H1 (cell line): ENCODE results near the gene TMPRSS13. TPM values are rescaled to one million over a fixed set of nuclear protein-coding genes. Genes with fewer than 3 reads are reported as not detected.
A peak's percentile ranks its signal among the peaks of the same experiment; 100 is the strongest.

ENCODE experiments used
- ASH2L ChIP-seq: fragments of 200-600, 300-600 bp; sonication (generic); IDR thresholded peaks from one replicate; pipeline ENCODE4 v1.7.1; 2017; ENCODE audit warnings: low read length
- SP1 ChIP-seq: IDR thresholded peaks from 2 replicates; pipeline ENCODE4 v1.6.1; 2011; ENCODE audit warnings: low read depth, low read length
- TEAD4 ChIP-seq: IDR thresholded peaks from 2 replicates; pipeline ENCODE4 v1.6.1; 2012; ENCODE audit warnings: low read depth, low read length, inconsistent platforms, mixed read lengths
- polyA plus RNA-seq, 7 experiments: library from polyadenylated mRNA; depleted of rRNA in 3 of 7; stranded (reverse) in 5 of 7; unstranded in 2 of 7; fragments of >200 nt in 5 of 7; fragments of 200-250 nt in 2 of 7; gene quantifications; 1 replicate in 5 of 7; 2 replicates in 1 of 7; 4 replicates in 1 of 7; pipeline versions ENCODE4 v1.2.1 to v1.2.3, GENCODE V29; 2011 to 2013; ENCODE audit warnings: missing spikeins in 2 of 7, mixed read lengths in 2 of 7
- total RNA-seq: library from RNA; stranded (reverse); fragmentation: NEBNext Ultra II Directional; extraction: Animal tissue kit (Norgen Biotek cat#: 25700); gene quantifications from 2 replicates; pipeline ENCODE4 v1.2.1, GENCODE V29; 2021

Gene TMPRSS13
- total and polyA plus RNA-seq, 2 of the 8 experiments (the other 6 are each of a cell fraction or from before 2014, with no cell fraction given): 0.61 to 0.79 TPM

DNA sequence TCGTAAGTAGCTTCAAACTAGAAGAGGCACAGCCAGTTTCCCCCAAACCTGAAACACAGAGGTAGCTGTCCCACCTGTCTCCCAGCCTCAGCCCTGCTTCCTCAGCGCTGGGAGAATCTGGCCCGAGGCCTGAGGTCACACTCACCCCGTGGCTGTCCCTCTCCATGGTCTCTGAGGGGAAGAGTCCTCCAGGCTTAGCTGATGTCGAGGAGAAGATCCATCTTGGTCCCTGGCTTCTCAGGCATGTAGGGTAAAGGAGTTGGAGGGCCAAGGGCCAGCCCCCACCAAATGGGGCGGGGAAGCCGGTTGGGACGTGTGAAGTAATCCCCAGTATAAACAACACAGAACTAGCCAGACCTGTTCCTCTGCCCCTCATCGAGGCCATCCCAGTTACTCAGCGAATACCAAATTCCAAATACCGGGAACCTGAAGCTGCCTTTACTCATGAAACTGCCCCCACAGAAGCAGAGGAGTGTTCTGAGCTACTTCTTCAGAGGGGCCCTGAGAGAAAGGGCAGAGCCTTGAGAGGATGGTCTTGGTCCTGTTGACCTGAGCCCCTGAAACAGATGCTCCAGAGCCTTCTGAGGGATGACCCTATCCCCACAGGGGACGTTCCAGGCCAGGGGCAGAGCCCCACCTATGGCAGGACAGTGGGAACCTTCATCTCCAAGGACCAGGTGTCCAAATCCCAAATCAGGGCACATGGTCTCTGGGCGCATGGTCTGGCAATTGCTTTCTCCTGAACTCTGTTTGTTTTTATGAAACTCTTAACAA, at the start of gene TMPRSS13 (continued):
- TF ChIP-seq SP1: peak; percentile 88
- TF ChIP-seq TEAD4: peak; percentile 42; the same call in 1 of the 2 replicates
- TF ChIP-seq ASH2L: peak; percentile 86
